Activated effector memory CD4-positive, alpha-beta T cell treated with anti-CD3 and anti-CD28 coated beads, Interleukin-2, amount 50 U/mL, for 16 hours (primary cell): ENCODE results near the gene FADS3.
"Not testable (repeated sequence)": the region's sequence is repeated elsewhere in the genome, so short reads cannot be mapped to it uniquely, and the experiment has no call there.

Experiments
- DNase-seq: peaks from one replicate; pipeline ENCODE4 v3.0.0-alpha.2; 2020

FADS3 gene

GRCh38 chr11:61896665-61897386 lies 5.5 kb upstream of the FADS3 start:
- DNase-seq: no peak

DNA sequence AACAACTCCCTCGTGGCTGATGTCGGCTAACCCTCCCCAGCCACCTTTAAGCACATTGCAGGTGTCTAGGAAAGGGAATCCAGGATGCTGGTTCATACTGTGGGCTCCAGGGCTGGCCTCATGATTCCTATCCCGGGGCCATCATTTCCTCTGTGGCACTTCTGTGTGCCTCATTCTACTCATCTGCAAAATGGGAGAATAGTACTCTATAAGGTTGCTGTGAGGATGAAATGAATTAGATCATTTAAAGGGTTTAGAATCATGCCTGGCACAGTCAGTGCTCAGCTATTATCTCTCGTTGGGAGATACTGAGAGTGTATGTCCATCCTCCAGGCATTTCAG lies 4.3 kb upstream of the FADS3 start:
- DNase-seq: no peak

DNA sequence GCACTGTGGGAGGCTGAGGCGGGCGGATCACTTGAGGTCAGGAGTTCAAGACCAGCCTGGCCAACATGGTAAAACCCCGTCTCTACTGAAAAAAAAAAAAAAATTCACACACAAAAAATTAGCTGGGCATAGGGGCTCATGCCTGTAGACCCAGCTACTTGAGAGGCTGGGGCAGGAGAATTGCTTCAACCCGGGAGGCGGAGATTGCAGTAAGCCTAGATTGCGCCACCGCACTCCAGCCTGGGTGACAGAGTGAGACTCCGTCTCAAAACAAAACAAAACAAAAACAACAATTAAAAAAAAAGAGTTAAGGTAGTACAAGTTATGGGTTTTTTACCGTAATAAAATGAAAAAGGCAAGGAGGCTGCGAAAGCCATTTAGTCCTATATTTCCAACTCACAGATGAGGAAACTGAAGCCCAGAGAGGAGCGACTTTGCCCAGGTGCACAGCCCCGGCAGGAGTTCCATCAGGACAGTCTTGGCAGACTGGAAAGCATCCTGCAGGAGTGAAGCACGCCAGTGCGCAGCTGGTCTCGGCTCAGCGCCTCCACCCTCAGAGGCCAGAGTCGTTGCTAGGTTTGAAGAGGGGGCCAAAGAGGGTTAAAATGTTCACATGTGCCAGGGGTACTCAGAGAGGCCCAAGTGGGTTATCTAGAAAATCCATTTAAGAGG lies 3.8 kb upstream of the FADS3 start:
- no peak for DNase-seq

DNA sequence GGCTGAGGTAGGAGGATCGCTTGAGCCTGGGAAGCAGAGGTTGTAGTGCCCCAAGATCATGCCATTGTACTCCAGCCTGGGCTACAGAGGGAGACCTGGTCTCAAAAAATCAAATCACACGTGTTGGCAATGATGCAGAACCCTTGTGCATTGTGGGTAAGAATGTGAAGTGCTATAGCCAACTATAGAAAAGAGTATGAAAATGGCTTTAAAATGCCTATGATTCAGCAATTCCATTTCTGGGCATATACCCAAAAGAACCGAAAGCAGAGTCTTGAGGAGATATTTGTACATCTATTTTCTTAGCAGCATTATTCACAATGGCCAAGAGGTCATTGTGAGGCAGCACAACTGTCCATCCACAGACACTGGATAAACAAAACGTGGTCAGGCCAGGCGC lies 2.6 kb upstream of the FADS3 start:
- no peak for DNase-seq

DNA sequence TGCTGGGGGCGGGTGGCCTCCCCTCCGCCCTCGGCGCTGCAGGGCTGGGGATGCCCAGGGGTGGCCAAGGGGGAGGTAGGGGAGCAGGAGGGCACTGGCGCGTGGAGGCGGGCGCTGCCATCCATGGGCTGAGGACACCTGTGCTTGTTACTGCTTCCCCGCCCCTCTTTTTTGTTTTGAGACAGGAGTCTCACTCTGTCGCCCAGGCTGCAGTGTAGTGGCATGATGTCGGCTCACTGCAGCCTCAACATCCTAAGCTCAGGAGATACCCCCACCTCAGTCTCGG lies 683 bp upstream of the FADS3 start:
- DNase-seq: no peak

DNA sequence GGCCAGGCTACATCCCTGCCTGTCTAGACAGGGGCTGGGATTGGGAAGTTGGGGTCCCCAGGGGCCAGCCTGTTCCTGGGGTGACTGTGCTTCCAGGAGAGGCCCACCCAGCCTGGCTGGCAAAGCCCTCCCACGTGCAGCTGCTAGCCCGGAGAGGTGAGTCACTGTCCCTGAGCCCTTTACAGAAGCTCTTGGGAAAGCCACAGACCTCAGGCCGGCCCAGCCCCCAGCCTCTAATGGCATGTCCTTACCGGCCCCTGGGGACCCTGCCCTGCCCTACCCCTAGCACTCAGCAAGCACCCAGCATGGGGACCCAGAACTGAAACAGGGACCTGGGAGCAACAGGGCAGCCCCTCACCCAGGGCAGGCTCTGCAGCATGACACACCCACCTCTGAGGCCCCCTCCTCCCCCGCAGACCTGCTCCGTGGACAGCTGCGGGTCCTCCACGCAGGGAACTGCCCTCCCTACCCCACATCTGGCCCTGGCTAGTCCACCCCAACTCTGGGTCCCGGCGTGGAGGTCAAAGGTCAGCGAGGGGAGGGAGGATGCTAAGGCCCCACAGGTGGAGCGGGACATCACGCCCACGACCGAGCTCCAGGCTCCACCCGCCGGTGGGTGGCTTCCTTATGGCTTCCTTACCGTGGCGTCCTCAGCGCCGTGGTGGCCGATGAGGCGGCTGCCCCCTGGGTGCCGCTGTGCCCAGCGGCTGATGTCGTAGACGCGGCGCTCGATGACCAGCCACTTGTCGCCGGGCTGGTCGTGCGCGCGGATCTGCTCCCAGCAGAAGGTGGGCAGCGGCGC lies 615 bp downstream of the FADS3 start:
- DNase-seq: peak; percentile 76

DNA sequence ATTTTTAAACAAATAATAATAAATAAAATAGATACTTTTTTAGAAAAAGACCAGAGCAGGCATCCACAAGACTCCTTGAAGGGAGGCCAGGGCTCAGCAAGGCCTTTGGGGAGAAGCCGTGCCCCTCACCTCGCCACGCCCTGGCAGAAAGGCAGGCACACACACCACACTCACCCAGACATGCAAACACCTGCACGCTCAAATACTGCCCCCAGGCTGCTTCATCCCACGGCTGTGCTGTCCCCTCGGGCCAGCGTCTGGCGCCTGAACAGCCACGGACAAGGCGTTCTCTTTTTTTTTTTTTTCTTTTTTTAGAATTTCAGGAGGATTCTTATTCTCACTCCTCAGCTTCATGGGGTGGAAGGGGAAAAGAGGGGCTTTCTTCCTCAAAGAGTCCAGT lies 1.5 kb downstream of the FADS3 start:
- no peak for DNase-seq

DNA sequence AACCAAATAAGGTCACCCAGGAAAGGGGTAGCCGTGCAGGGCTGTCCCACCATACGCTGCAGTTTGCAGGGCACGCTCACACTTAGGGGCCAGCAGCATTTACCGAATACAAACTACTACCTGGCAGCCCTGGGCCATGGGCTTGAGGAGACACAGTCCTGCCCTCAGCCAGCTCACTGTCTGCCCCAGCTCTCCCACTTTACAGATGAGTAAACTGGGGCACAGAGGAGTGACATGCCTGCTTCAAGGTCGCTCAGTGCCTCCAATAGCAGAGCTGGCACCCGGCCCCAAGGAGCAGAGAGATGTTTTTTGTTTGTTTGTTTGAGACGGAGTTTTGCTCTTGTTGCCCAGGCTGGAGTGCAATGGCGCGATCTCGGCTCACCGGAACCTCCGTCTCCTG lies 2.8 kb downstream of the FADS3 start:
- DNase-seq: no peak

GRCh38 chr11:61887839-61888494 lies 3.4 kb downstream of the FADS3 start:
- DNase-seq: no peak

- DNase-seq: no peak
Observed at GRCh38 chr11:61886643-61887042, 4.7 kb downstream of the FADS3 start.

DNA sequence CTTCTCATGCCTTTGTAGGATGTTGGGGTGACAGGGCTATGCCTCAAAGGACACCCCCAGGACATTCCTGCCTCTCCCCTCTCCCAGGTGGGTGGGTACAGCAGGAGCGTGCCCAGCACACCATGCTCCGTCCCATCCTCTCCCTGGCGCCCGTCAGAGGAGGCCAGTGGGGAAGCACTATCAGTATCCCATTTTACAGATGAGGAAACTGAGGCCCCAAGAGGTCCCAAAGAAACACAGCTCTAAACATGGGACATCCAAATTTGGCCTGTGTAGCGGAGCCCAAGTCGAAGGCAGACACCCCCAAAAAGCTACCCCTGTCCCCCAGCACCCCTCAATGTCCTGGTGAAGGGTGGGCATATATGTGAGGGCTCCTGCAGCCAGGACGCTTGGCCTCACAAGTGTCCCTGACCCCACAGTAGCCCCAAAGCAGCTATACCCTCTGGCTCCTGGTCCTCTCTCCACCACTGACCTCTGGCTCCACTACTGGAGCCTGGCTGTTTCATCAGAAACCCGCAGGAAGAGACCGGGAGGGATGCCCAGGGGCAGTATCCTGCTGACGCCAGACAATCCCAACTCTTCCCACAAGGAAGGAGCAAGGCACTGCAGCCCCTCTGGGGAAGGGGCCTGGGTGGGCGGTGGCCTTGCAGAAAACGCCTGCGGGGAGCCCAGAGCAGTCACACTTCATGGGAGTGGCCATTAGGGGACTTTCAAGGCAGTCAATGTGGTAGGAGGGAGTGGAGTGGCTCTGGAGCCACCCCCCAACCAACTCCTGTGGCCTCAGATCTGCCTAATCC lies 5.4 kb downstream of the FADS3 start:
- DNase-seq: no peak

GRCh38 chr11:61885166-61885778 lies 6.1 kb downstream of the FADS3 start:
- DNase-seq: no peak

GRCh38 chr11:61883947-61884346 lies 7.4 kb downstream of the FADS3 start:
- no peak for DNase-seq

DNA sequence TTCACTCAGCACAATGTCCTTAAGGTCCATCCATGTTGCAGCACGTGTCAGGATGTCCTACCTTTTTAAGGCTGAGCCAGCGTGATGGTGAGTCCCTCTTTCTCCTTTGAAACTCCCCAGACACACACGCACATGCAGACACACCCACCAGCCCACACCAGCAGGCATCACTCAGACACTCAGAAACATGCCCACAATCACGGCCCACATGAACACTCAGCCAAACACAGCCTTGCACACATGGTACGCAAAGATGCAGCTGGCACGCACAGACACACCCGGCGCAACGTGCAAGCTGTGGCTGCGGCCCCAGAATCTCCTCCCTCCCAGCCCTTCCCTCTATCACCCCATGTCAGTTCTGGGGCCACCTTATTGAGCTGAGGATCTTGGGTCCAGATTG lies 8.0 kb downstream of the FADS3 start:
- no peak for DNase-seq

DNA sequence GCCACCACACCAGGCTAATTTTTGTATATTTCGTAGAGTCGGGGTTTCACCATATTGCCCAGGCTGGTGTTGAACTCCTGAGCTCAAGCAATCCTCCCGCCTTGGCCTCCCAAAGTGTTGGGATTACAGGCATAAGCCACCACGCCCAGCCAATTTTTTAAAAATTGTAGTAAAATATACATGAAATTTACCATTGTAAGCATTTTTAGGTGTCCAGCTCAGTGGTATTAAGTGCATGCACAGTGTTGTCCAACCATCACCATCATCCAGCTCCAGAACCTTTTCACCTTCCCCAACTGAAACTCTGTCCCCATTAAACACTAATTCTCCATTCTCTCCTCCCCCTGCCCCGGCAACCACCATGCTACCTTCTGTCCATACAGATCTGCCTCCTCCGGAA lies 8.5 kb downstream of the FADS3 start:
- no peak for DNase-seq

GRCh38 chr11:61882267-61882666 lies 9.1 kb downstream of the FADS3 start:
- not testable (repeated sequence) for DNase-seq

GRCh38 chr11:61881397-61881796 lies 9.9 kb downstream of the FADS3 start:
- no peak for DNase-seq

- no peak for DNase-seq
Observed at GRCh38 chr11:61880454-61880853, 10.9 kb downstream of the FADS3 start.

- DNase-seq: no peak
Observed at GRCh38 chr11:61880031-61880430, 11.3 kb downstream of the FADS3 start.

DNA sequence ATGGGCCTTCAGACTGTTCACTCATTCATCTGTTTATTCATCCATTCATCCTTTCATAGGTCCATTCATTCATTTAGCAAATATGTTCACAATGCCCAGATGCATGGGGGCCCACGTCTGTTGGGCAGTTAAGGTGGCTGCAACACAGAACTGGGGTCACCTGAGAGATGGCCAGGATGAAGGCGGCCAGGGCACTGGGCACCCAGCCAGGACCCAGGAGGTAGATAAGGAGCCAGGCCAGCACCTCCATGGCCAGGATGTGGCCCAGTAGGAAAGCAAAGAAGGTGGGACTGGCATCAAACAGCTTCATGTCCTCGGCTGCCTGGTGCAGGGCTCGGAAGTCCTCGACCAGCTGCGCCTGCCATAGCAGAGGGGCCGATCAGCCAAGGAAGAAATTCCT lies 12.2 kb downstream of the FADS3 start:
- no peak for DNase-seq

DNA sequence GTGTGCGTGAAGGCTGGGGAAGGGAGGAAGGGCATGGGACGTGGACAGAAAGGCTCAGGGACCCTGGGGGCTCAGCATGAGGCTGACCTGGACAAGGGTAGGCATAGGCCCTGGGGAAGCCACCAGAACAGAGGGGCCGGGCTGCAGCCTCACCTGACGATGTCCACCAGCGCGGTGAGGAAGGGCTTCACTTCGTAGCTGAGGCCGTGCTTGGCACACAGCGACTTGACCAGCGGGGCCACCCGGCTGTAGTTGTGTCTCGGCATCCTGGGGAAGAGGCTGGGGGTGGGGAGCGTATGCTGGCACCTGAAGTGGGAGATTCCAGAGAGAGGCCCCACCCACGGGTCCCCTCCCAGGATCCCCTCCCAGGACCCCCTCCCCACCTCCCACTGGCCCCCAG lies 15.6 kb downstream of the FADS3 start:
- DNase-seq: no peak

GRCh38 chr11:61874853-61875252 lies 16.5 kb downstream of the FADS3 start:
- no peak for DNase-seq
